Activated effector memory CD4-positive, alpha-beta T cell treated with Interleukin-2 at 50 U/mL for 16 hours (primary cell): ENCODE data around the gene RHOB.
"Not testable (repeated sequence)": the region's sequence is repeated elsewhere in the genome, so short reads cannot be mapped to it uniquely, and the experiment has no call there.

ENCODE experiments used
- DNase-seq: peaks from one replicate; pipeline ENCODE4 v3.0.0-alpha.2; 2020

The RHOB gene

GRCh38 chr2:20456116-20456571 lies 9.3 kb downstream of the RHOB start:
- DNase-seq, result no peak

DNA sequence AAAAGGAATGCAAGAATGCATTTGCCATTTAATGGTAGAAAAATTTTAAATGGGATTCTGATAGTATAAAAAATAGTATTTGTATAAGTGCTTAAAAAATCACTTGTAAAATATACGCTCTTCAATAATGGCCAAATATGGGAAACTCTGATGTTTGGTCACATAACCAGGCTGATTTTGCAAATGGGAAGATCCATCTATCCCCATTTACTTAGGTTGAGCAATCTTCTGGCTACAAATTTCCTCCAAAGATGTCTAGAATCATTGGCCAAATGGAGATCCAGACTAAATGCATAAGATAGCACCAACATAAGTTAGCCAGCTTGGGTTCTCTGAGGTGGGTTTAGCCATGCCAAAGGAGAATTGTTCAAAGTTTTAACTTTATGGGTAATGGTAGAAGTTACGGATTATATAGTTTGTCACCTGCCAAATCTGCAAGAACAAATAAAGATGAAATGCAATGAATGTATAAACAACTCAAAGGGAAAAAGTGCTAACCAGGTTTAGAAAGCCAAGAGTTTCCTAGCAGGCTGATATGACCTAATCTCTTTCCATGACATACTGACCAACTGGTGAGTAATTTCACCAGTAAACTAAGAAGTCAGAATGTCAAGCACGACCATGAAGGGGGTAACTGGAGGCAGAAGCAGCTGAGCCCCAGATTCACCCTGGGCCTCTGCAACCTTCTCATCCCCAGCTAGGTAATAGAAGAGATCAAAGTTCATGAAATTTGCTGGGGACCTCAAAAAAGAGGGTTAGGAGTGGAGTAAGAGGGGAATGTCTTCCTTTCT lies 10.0 kb downstream of the RHOB start:
- no peak for DNase-seq

- no peak for DNase-seq
Measured at GRCh38 chr2:20457661-20458630, 11.1 kb downstream of the RHOB start.

DNA sequence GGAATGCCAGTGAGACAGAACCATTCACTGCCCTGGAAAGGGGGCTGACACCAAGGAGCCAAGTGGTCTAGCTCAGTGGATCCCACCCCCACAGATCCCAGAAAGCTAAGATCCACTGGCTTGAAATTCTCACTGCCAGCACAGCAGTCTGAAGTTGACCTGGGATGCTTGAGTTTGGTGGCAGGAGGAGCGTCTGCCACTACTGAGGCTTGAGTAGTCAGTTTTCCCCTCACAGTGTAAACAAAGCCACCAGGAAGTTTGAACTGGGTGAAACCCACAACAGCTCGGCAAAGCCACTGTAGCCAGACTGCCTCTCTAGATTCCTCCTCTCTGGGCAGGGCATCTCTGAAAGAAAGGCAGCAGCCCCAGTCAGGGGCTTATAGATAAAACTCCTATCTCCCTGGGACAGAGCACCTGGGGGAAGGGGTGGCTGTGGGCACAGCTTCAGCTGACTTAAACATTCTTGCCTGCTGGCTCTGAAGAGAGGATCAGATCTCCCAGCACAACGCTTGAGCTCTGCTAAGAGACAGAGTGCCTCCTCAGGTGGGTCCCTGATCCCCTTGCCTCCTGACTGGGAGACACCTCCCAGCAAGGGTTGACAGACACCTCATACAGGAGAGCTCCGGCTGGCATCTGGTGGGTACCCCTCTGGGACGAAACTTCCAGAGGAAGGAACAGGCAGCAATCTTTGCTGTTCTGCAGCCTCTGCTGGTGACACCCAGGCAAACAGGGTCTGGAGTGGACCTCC lies 12.0 kb downstream of the RHOB start:
- not testable (repeated sequence) for DNase-seq

DNA sequence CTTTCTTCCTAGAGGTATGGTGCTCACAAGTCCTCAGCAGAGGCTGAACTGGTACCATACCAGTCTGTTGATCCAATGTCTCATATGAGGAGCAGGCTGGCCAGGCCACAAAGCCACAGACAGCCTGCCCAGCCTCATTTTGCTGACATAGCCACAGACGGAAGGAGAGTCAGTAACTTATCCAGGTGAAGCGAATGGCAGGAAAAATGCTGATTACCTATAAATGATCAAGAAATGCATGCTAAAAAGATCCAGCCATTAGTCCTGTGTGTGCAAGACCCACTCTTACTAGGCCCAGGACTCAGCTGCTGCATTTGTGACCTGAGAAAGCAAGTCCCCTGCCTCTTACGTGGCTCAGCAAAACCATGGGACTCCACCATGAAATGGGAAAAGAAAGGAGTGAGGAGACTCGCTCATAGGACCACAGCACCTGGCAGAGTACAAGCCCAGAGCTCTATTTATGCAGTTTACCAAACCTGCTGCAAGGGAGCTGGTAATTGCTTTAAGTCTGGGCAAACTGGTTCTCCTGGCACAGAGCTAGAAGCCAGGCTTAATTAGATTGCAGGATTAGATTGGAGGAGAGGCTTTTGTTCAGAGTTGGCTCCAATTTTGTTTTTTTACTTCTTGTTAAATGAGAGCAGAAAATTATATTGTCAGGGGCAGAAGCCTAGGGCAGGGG lies 19.0 kb downstream of the RHOB start:
- no peak for DNase-seq

DNA sequence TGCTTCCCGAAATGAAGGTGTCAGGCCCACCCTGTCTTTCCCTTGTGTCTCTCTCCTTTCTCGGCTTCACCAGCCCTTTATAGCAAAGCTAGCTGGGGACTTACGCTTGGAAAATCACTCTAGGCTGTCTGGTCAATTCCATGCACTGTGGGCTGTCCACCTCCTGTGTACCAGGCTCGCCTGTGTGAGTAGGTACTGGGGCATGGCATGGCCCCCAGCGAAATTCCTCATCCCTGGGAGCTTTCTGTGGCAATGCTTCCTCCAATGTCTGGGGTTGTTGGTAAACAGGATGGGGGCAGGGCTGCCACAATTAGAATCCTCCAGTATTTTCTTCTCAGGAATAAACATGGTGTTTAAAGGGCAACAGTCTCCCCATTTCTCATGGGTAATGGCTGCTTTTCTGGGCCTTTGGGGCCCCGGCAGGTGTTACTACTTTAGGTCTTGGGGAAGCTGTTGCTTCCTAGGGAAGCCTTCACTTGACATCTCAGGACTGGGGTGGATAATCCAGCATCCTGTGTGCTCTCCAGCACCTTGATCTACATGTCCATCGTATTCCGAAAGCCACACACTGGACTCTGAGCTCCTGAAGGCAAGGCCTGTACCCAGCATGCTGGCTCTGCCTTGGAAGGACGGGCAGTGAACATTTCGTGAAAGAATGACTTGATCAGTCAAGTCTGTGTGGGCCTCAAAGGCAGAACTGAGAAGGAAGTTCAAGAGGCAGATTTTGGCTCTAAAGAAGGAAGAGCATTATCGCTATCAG lies 21.1 kb downstream of the RHOB start:
- no peak for DNase-seq

GRCh38 chr2:20468549-20469500 lies 22.0 kb downstream of the RHOB start:
- DNase-seq, result no peak

- no peak for DNase-seq
Measured at GRCh38 chr2:20469595-20469994, 22.7 kb downstream of the RHOB start.

- DNase-seq, result no peak
Measured at GRCh38 chr2:20470211-20470610, 23.3 kb downstream of the RHOB start.

GRCh38 chr2:20471148-20471547 lies 24.3 kb downstream of the RHOB start:
- DNase-seq, result no peak

GRCh38 chr2:20471902-20472559 lies 25.2 kb downstream of the RHOB start:
- no peak for DNase-seq

GRCh38 chr2:20472569-20472968 lies 25.7 kb downstream of the RHOB start:
- no peak for DNase-seq

DNA sequence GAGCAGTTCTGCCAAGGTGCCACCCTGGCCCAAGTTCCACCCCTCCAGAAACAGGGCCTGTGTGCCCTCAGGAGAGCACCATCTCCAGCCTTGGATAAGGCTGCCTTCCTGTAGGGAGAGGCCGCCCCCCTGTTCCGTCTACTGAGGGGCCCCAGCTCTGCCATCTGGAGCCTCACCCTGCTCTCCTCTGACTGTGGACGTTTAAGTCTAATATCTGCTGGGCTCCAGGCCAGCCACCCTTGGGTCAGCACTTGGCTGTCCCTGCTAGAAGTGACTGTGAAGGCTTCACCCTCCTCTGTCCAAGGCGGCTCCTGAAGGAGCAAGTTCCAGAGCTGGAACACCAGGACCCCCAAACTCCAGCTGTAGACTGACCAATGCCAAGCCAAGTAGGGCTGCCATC lies 26.3 kb downstream of the RHOB start:
- no peak for DNase-seq

GRCh38 chr2:20474757-20475566 lies 28.1 kb downstream of the RHOB start:
- no peak for DNase-seq

DNA sequence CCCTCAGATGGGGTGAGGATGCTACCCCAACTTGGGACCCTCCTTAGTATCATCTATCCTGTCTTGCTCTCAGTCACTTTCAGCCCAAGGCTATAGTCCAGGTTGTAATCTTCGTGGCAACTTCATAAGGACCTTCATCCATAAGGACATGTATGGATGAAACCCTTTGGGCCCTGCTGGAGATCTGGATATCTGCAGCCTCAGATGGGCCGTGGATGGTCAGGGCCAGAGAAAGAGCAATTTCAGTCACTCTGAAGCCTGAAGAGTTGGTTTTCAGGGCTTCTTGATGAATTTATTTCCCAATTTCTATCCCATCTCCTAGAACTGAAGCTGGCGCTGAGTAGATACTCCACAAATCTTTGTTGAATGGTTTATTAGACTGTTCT lies 28.7 kb downstream of the RHOB start:
- DNase-seq, result no peak

GRCh38 chr2:20476481-20476880 lies 29.6 kb downstream of the RHOB start:
- DNase-seq, result no peak

GRCh38 chr2:20476950-20477349 lies 30.1 kb downstream of the RHOB start:
- no peak for DNase-seq

DNA sequence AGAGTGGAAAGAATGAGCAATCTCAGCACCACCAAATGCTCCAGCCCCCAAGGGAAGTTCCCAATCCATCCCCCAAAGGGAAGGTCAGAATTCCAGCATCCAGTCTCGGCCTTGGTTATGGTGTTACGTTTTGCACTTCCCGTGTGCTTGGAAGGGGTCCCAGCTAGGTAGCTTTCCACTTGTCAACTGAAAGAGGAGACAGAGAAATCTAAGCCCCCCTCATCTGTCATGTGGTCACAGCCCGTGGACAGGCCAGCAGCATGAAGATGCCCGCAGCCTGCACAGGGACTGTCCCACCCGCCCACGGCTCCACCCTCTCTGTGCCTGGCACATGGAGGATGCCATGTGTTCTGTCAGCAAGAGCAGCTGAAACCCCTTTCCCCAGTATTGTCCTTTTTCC lies 32.1 kb downstream of the RHOB start:
- no peak for DNase-seq

DNA sequence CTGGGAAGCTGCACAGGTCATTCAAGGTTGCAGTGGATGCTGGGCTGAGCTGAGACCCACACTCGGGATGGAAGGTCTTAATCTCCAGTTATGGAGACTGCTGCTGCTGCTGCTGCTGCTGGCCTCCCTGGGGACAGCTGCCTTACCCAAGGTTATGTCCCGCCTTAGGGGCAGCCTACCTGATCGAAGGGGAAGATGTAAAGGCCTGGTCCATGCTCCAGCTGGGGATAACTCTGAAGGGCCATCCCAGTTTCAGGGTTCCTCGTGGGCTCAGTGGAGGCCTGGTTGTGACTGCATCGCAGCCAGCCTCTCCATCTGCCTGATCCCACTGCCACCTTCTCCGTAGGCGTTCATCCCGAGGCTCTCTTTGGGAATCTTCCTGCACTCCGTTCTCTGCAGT lies 33.0 kb downstream of the RHOB start:
- no peak for DNase-seq
